Neural progenitor cell (in vitro differentiated cells): ENCODE data around the gene RABEP2.

Experiments
- CTCF ChIP-seq: fragments of 200-600 bp; sonication (generic); IDR thresholded peaks from 2 replicates; pipeline ENCODE4 v1.5.1; 2017; ENCODE audit warnings: antibody characterized with exemption, mild to moderate bottlenecking
- EZH2phosphoT487 ChIP-seq: fragments of 200-600 bp; sonication (generic); IDR thresholded peaks from 2 replicates; pipeline ENCODE4 v1.6.1; 2017; ENCODE audit warnings: antibody characterized with exemption

- TF ChIP-seq CTCF (no peak), EZH2phosphoT487 (no peak)
Observed at GRCh38 chr16:28869201-28869600, 55.8 kb downstream of the RABEP2 start.
